Fibroblast of lung (primary cell): Measurements from ENCODE around the gene WWC2. TPM values are rescaled to one million over a fixed set of nuclear protein-coding genes. Genes with fewer than 3 reads are reported as not detected.

Source experiments
- DNase-seq, 2 donors: peaks; one replicate each; pipeline versions ENCODE4 v3.0.0 to v3.0.0-alpha.2; 2010; ENCODE audit warnings: low read depth in 2 of 2
- H2AFZ ChIP-seq: 2 replicates; pipeline ENCODE4 v1.5.1; 2012; ENCODE audit warnings: low read length, control low read depth, inconsistent platforms
- H3K27ac ChIP-seq: 2 replicates; pipeline ENCODE4 v1.5.1; 2011; ENCODE audit warnings: low read length, control low read depth; ENCODE audit not compliant: insufficient read depth
- H3K27me3 ChIP-seq: 2 replicates; pipeline ENCODE4 v1.5.1; 2011; ENCODE audit warnings: mild to moderate bottlenecking, low read length; ENCODE audit not compliant: control insufficient read depth, insufficient read depth
- H3K36me3 ChIP-seq: 2 replicates; pipeline ENCODE4 v1.5.1; 2011; ENCODE audit warnings: low read length; ENCODE audit not compliant: control insufficient read depth, insufficient read depth
- H3K4me1 ChIP-seq: 2 replicates; pipeline ENCODE4 v1.5.1; 2011; ENCODE audit warnings: low read length; ENCODE audit not compliant: control insufficient read depth, insufficient read depth; ENCODE audit errors: extremely low read depth
- H3K4me2 ChIP-seq: 2 replicates; pipeline ENCODE4 v1.5.1; 2011; ENCODE audit warnings: low read length, control low read depth; ENCODE audit not compliant: insufficient read depth; ENCODE audit errors: extremely low read depth
- H3K4me3 ChIP-seq, 4 experiments: fragments of 200-600 bp in 1 of 4; sonication (generic) in 1 of 4; replicated peaks in 1 of 4; 2 replicates each; pipeline ENCODE4 v1.5.1; 2011 to 2016; ENCODE audit warnings: low read length in 4 of 4, low read depth in 3 of 4, mild to moderate bottlenecking in 3 of 4, control low read depth in 2 of 4, inconsistent platforms in 1 of 4, mixed read lengths in 1 of 4; ENCODE audit not compliant: insufficient read depth in 1 of 4; ENCODE audit errors: control extremely low read depth in 1 of 4
- H3K79me2 ChIP-seq: 2 replicates; pipeline ENCODE4 v1.5.1; 2012; ENCODE audit warnings: mild to moderate bottlenecking, low read length, inconsistent platforms; ENCODE audit not compliant: control insufficient read depth, insufficient read depth
- H3K9ac ChIP-seq: 2 replicates; pipeline ENCODE4 v1.5.1; 2011; ENCODE audit warnings: mild to moderate bottlenecking, low read length, control low read depth; ENCODE audit not compliant: insufficient read depth
- H3K9me3 ChIP-seq: 2 replicates; pipeline ENCODE4 v1.5.1; 2012; ENCODE audit warnings: low read depth, low read length; ENCODE audit not compliant: control insufficient read depth, insufficient read depth
- H4K20me1 ChIP-seq: 2 replicates; pipeline ENCODE4 v1.5.1; 2011; ENCODE audit warnings: low read length; ENCODE audit not compliant: control insufficient read depth, insufficient read depth; ENCODE audit errors: extremely low read depth
- EZH2 ChIP-seq: IDR thresholded peaks from 2 replicates; pipeline ENCODE4 v1.5.1; 2012; ENCODE audit warnings: low read length, control low read depth, mild to moderate bottlenecking; ENCODE audit errors: missing control alignments
- polyA plus RNA-seq, 2 donors: library from polyadenylated mRNA; depleted of rRNA in 1 of 2; stranded (reverse) in 1 of 2; unstranded in 1 of 2; fragments of >200 nt; gene quantifications; 2 replicates each; pipeline ENCODE4 v1.2.1, GENCODE V29; 2011 to 2012; ENCODE audit warnings: missing spikeins in 1 of 2
- total RNA-seq: library from RNA; depleted of rRNA; stranded (reverse); fragments of >200 nt; gene quantifications from 2 replicates; pipeline ENCODE4 v1.2.1, GENCODE V29; 2014
- TF ChIP-seq, protein P1 (sequence below), 2 donors: IDR thresholded peaks in 1 of 2; conservative IDR thresholded peaks in 1 of 2; 1 replicate in 1 of 2; 2 replicates in 1 of 2; pipeline ENCODE4 v1.5.1; 2011 to 2012; ENCODE audit warnings: low read length in 2 of 2, control low read depth in 1 of 2, inconsistent platforms in 1 of 2, low read depth in 1 of 2, mild to moderate bottlenecking in 1 of 2

The WWC2 gene
- total and polyA plus RNA-seq, 2 donors (not counting 1 experiment from before 2014, with no cell fraction given): 31.6 to 34.0 TPM

DNA sequence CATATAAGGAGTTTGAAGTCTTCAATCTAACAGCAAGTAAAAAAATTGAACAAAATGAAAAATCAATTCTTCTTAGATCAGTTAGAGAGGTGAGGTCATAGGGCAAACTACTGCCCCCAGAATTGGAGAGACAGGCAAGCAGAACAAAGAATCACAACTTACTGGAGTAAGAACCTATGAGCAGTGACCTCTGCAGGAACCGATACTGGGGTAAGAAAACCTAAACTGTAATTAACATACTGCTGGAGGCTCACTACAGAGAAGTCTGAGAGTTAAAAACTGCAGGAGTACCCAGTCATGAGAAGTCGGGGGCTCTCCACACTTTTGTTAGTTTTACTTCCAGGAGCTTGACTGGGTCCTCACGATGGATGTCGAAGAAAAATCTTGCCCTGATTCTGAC is 205.0 kb downstream of the WWC2 start:
- Histone ChIP-seq H4K20me1 (no peaks in the 10 kb centered on the region), H3K4me3 (no peak overlapping the region), H3K27ac (no peak overlapping the region), H3K4me1 (no peaks in the 10 kb centered on the region), H3K9ac (no peak overlapping the region), H2AFZ (no peak overlapping the region), H3K79me2 (no peaks in the 10 kb centered on the region), H3K9me3 (no peaks in the 10 kb centered on the region), H3K27me3 (no peaks in the 10 kb centered on the region), H3K36me3 (no peaks in the 10 kb centered on the region), H3K4me2 (no peak overlapping the region)
- TF ChIP-seq, protein P1, sequence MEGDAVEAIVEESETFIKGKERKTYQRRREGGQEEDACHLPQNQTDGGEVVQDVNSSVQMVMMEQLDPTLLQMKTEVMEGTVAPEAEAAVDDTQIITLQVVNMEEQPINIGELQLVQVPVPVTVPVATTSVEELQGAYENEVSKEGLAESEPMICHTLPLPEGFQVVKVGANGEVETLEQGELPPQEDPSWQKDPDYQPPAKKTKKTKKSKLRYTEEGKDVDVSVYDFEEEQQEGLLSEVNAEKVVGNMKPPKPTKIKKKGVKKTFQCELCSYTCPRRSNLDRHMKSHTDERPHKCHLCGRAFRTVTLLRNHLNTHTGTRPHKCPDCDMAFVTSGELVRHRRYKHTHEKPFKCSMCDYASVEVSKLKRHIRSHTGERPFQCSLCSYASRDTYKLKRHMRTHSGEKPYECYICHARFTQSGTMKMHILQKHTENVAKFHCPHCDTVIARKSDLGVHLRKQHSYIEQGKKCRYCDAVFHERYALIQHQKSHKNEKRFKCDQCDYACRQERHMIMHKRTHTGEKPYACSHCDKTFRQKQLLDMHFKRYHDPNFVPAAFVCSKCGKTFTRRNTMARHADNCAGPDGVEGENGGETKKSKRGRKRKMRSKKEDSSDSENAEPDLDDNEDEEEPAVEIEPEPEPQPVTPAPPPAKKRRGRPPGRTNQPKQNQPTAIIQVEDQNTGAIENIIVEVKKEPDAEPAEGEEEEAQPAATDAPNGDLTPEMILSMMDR (conservative IDR thresholded peaks at IDR 0.05 in 1 of 2, IDR thresholded peaks at IDR 0.05 in 1 of 2; ENCODE audit: low read depth in 1 of 2, low read length in 2 of 2): no peak
- no peak for TF ChIP-seq EZH2
- no peak for DNase-seq

DNA sequence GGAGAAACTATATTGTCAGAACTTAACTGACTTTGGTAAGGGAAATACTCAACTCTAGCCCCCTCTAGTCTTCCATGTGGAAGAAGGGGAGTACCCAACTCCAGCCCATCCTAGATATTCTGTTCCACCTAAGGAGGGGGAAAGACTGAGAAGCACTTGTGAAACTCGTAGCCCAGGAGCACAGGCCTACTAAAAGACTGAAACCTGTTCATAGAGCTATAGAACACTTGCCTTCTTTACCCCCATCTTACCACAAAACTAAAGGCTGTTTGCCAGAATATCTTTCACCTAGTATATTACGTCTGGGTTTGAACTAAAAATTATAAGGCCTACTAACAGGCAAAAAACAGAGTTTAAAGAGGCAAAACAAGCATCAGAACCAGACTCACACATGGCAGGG is 205.5 kb downstream of the WWC2 start:
- no peak for TF ChIP-seq EZH2
- TF ChIP-seq, protein P1 (conservative IDR thresholded peaks at IDR 0.05 in 1 of 2, IDR thresholded peaks at IDR 0.05 in 1 of 2; ENCODE audit: low read depth in 1 of 2, low read length in 2 of 2): no peak
- Histone ChIP-seq H2AFZ (no peak overlapping the region), H3K36me3 (no peaks in the 10 kb centered on the region)

DNA sequence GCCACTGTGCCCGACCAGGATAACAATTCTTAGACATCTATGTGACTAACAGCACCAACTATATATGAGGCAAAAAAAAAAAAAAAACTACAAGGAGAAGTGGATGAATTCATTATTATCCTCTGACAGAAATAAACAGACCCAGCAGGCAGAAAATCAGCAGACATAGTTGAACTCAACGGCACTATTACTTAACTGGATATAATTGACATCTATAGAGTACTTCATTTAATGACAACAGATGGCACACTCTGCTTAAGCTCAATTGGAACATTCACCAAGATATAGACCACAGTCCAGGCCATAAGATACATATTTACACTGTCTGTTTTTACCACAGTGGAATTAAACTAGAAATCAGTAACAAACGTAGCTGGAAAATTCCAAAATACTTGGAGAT is 207.8 kb downstream of the WWC2 start:
- Histone ChIP-seq H3K4me1 (no peaks in the 10 kb centered on the region), H4K20me1 (no peaks in the 10 kb centered on the region), H3K27ac (no peak overlapping the region), H3K9ac (no peak overlapping the region), H3K9me3 (no peaks in the 10 kb centered on the region), H3K36me3 (no peaks in the 10 kb centered on the region), H3K27me3 (no peaks in the 10 kb centered on the region), H3K4me2 (no peak overlapping the region), H3K79me2 (no peaks in the 10 kb centered on the region), H3K4me3 (no peak overlapping the region), H2AFZ (no peak overlapping the region)
- TF ChIP-seq, protein P1 (conservative IDR thresholded peaks at IDR 0.05 in 1 of 2, IDR thresholded peaks at IDR 0.05 in 1 of 2; ENCODE audit: low read depth in 1 of 2, low read length in 2 of 2): no peak
- no peak for TF ChIP-seq EZH2
- no peak for DNase-seq

More for the DNA sequence above, 205.5 kb downstream of the WWC2 start:
- H3K79me2 ChIP-seq: no peaks in the 10 kb centered on the region
- H3K27ac ChIP-seq: no peak overlapping the region
- no peaks in the 10 kb centered on the region for H3K9me3 ChIP-seq
- no peak overlapping the region for H3K4me2 ChIP-seq
- no peak for DNase-seq
- no peaks in the 10 kb centered on the region for H4K20me1 ChIP-seq
- no peak overlapping the region for H3K4me3 ChIP-seq
- no peak overlapping the region for H3K9ac ChIP-seq
- H3K4me1 ChIP-seq: no peaks in the 10 kb centered on the region
- no peaks in the 10 kb centered on the region for H3K27me3 ChIP-seq
